ENCODE results near the gene FA2H.

GRCh38 chr16:74717367-74717766 is 57.3 kb downstream of the FA2H start:
- TF ChIP-seq POLR2AphosphoS5 (IDR thresholded peaks at IDR 0.05) (no peak), CTCF (IDR thresholded peaks at IDR 0.05) (no peak), POLR2A (IDR thresholded peaks at IDR 0.05) (no peak), EP300 (IDR thresholded peaks at IDR 0.05) (no peak)

Measured in sigmoid colon (tissue), 4 donors.